GM18511 (cell line): ENCODE results near the gene SLC37A3.
"Not testable (repeated sequence)": the region's sequence is repeated elsewhere in the genome, so short reads cannot be mapped to it uniquely, and the experiment has no call there.

Experiments
- ATAC-seq: cut with Tn5 transposase; IDR thresholded peaks from one replicate; pipeline ENCODE4 v1.9.1; 2021; ENCODE audit warnings: mild to moderate bottlenecking, moderate library complexity; ENCODE audit not compliant: unreplicated experiment

Gene SLC37A3

GRCh38 chr7:140349144-140349771, 49.1 kb downstream of the SLC37A3 start:
- no peak for ATAC-seq

- ATAC-seq = no peak
Observed at GRCh38 chr7:140348161-140348849, 50.0 kb downstream of the SLC37A3 start.

- ATAC-seq = no peak
Observed at GRCh38 chr7:140347218-140347617, 51.1 kb downstream of the SLC37A3 start.

GRCh38 chr7:140345426-140345825, 52.9 kb downstream of the SLC37A3 start:
- ATAC-seq = no peak

GRCh38 chr7:140342727-140343514, 55.4 kb downstream of the SLC37A3 start:
- no peak for ATAC-seq

- ATAC-seq = not testable (repeated sequence)
Observed at GRCh38 chr7:140338959-140339358, 59.4 kb downstream of the SLC37A3 start.

- no peak for ATAC-seq
Observed at GRCh38 chr7:140334341-140335057, 63.8 kb downstream of the SLC37A3 start.

- ATAC-seq = no peak
Observed at GRCh38 chr7:140333686-140334085, 64.6 kb downstream of the SLC37A3 start.

GRCh38 chr7:140333223-140333622, 65.1 kb downstream of the SLC37A3 start:
- ATAC-seq = no peak

GRCh38 chr7:140330595-140330994, 67.7 kb downstream of the SLC37A3 start:
- ATAC-seq = no peak

- ATAC-seq = no peak
Observed at GRCh38 chr7:140330128-140330527, 68.2 kb downstream of the SLC37A3 start.

GRCh38 chr7:140327261-140327661, 71.1 kb downstream of the SLC37A3 start:
- no peak for ATAC-seq

GRCh38 chr7:140326116-140326928, 72.0 kb downstream of the SLC37A3 start:
- ATAC-seq = no peak

GRCh38 chr7:140325600-140325999, 72.7 kb downstream of the SLC37A3 start:
- ATAC-seq = no peak

- no peak for ATAC-seq
Observed at GRCh38 chr7:140324714-140325113, 73.6 kb downstream of the SLC37A3 start.

GRCh38 chr7:140322759-140323158, 75.6 kb downstream of the SLC37A3 start:
- ATAC-seq = no peak

- not testable (repeated sequence) for ATAC-seq
Observed at GRCh38 chr7:140320078-140320477, 78.3 kb downstream of the SLC37A3 start.

GRCh38 chr7:140317999-140318398, 80.3 kb downstream of the SLC37A3 start:
- no peak for ATAC-seq

GRCh38 chr7:140317597-140317996, 80.7 kb downstream of the SLC37A3 start:
- ATAC-seq = no peak

GRCh38 chr7:140316165-140316661, 82.1 kb downstream of the SLC37A3 start:
- no peak for ATAC-seq
